HG02588 (cell line): Measurements from ENCODE around the gene LRRC39.

Experiments used
- ATAC-seq: cut with Tn5 transposase; IDR thresholded peaks from one replicate; pipeline ENCODE4 v1.9.1; 2021; ENCODE audit warnings: mild to moderate bottlenecking, moderate library complexity; ENCODE audit not compliant: unreplicated experiment

The LRRC39 gene

GRCh38 chr1:100151679-100152078, 26.4 kb downstream of the LRRC39 start:
- ATAC-seq, result no peak

DNA sequence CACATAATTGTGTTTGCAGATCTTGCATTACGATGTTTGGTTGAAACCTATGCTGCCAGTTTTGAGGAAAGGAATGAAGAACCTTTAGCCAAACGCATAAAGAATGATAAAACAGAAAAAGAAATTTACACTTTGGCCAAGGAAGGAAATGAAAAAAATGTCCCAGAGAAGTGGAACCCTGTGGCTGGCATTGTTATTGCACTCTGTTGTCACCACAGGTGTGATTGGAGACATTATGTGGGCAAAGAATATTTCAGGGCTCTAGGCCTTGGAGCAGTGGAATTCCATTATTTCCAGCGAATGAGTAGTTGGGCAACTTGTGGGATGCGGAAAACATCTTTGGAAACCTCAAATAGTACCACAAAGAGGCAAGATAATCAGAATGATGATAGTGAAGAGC, 30.2 kb downstream of the LRRC39 start:
- ATAC-seq, result no peak

GRCh38 chr1:100146958-100147357, 31.1 kb downstream of the LRRC39 start:
- ATAC-seq, result no peak

- ATAC-seq, result no peak
Measured at GRCh38 chr1:100145116-100145515, 32.9 kb downstream of the LRRC39 start.

- ATAC-seq, result no peak
Measured at GRCh38 chr1:100142343-100142742, 35.7 kb downstream of the LRRC39 start.

DNA sequence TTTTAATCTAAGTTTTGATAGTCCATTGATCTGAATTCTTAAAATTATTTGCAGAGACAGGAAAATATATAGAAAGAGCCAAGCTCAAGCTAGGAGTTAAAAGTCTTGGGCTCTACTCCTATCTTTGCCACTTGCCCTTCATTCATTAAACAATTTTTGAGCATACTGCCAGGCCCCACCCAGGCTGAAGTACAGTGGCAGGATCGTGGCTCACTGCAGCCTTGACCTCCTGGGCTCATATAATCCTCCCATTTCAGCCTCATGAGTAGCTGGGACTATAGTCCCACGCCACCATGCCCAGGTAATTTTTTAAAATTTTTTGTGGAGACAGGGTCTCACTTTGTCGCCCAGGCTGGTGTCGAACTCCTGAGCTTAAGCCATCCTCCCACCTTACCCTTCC, 36.9 kb downstream of the LRRC39 start:
- ATAC-seq, result no peak

- no peak for ATAC-seq
Measured at GRCh38 chr1:100137602-100138001, 40.5 kb downstream of the LRRC39 start.

- no peak for ATAC-seq
Measured at GRCh38 chr1:100134872-100135271, 43.2 kb downstream of the LRRC39 start.

DNA sequence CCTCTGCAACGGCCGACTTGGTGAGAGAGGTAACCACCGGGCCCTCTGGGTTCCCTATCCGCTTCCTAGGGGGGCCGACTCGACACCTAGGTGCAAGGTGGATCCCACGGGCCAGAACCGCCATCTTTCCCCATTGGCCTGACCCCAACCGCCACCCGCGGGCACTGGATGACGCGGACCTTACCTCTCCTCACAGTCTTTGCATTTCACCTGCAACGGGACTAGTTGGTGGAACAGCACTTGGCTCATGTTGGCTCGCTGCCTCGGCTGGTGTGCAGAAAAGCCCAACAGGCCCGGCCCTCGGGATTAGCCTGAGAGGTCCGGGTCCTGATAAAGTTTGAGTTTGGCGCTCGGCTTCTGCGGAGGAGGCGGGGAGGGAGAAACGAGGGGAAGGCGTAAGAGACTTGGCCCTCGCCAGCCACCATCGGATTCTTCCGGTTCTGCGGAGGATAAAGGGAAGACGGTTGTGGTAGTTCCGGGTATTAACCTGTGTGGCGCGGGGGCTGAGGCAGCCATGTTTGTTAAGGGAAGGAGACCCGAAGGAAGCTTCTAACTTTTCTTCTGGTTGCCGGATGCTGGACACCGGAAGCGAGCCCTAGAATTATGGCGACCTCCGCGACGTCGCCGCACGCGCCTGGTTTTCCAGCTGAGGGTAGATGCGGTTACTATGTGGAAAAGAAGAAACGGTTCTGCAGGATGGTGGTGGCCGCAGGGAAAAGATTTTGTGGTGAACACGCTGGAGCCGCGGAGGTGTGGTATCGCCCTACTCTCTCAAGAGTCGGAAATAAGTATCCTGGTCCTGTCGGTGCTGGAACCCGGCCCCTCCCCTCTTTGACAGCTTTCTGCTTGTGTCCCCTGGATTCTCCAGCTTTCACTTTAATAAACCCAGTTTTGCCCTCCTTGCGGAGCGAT, 45.2 kb downstream of the LRRC39 start, which contains the start of the genes SASS6 and TRMT13:
Gene SASS6, minus strand, starts transcription at position 365 of the 912 bp plus-strand sequence. Its CDS starts 116 bp downstream, at position 249.
Gene TRMT13, plus strand, starts transcription at position 598 of the 912 bp plus-strand sequence. Its CDS starts 6 bp downstream, at position 604.
- peak; percentile 91 for ATAC-seq

DNA sequence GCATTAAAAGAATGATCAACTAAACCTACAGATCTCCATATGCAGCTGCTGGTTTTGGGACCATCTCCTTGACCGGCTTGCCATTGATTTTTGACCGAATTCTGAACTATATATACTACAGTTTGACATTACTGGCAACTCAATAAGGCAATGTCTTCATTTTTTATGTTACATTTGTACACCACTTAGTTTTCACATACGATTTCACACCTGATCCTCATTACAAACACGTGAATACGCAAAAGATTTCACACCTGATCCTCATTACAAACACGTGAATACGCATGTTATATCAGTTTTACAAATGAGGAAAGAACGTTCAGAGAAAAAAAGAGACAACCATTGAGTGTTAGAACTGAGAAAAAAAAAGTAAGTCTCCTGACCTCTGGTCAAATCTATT, 46.4 kb downstream of the LRRC39 start:
- no peak for ATAC-seq

- no peak for ATAC-seq
Measured at GRCh38 chr1:100130552-100131077, 47.4 kb downstream of the LRRC39 start.

- ATAC-seq, result no peak
Measured at GRCh38 chr1:100127226-100127625, 50.8 kb downstream of the LRRC39 start.

GRCh38 chr1:100122177-100122576, 55.9 kb downstream of the LRRC39 start:
- ATAC-seq, result no peak

GRCh38 chr1:100115524-100115923, 62.5 kb downstream of the LRRC39 start:
- no peak for ATAC-seq

GRCh38 chr1:100109554-100110066, 68.4 kb downstream of the LRRC39 start:
- no peak for ATAC-seq

GRCh38 chr1:100107696-100108095, 70.4 kb downstream of the LRRC39 start:
- no peak for ATAC-seq

GRCh38 chr1:100101564-100101963, 76.5 kb downstream of the LRRC39 start:
- ATAC-seq, result no peak

DNA sequence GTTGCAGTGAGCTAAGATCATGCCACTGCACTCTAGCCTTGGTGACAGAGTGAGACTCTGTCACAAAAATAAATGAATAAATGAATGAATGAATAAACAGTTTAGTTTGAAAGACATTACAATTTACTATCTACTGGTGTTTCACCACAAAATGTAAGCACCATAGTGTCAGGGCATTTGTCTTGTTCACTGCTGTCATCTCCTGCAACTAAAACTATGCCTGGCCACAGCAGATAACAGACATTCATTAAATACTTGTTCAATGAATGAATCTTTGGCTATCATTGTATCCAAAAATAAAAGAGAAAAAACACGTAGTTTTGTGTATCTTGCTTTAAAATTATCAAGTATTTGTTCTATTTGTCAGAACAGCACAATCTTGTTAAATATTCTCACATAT, 77.9 kb downstream of the LRRC39 start:
- no peak for ATAC-seq
